GM18499 (cell line): ENCODE measurements around the gene GALK2.
A peak's percentile ranks its signal among the peaks of the same experiment; 100 is the strongest.
"Not testable (repeated sequence)": the region's sequence is repeated elsewhere in the genome, so short reads cannot be mapped to it uniquely, and the experiment has no call there.

ENCODE experiments used
- ATAC-seq: cut with Tn5 transposase; IDR thresholded peaks from one replicate; pipeline ENCODE4 v1.9.1; 2021; ENCODE audit warnings: moderate number of reproducible peaks; ENCODE audit not compliant: insufficient read depth, unreplicated experiment

Gene GALK2

DNA sequence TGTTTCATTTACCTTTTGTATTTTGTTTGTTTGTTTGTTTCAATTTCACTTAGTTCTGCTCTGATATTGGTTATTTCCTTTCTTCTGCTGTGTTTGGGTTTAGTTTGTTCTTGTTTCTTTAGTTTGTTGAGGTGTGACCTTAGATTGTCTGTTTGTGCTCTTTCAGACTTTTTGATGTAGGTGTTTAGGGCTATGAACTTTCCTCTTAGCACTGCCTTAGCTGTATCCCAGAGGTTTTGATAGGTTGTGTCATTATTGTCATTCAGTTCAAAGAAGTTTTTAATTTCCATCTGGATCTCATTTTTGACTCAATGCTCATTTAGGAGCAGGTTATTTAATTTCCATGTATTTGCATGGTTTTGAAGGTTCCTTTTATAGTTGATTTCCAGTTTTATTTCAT, 38.1 kb downstream of the GALK2 start:
- ATAC-seq = not testable (repeated sequence)

DNA sequence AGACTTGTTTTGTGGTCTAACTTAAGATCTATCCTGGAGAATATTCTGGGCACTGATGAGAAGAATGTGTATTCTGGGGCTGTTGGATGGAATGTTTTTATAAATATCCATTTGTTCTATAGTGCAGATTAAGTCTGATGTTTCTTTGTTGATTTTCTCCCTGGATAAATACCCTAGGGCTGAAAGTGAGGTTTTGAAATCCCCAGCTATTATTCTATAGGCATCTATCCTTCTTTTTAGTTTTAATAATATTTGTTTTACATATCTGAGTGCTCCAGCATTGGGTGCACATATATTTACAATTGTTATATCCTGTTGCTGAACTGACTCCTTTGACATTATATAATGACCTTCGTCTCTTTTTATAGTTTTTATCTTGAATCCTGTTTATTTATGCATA, 42.9 kb downstream of the GALK2 start:
- ATAC-seq = no peak

DNA sequence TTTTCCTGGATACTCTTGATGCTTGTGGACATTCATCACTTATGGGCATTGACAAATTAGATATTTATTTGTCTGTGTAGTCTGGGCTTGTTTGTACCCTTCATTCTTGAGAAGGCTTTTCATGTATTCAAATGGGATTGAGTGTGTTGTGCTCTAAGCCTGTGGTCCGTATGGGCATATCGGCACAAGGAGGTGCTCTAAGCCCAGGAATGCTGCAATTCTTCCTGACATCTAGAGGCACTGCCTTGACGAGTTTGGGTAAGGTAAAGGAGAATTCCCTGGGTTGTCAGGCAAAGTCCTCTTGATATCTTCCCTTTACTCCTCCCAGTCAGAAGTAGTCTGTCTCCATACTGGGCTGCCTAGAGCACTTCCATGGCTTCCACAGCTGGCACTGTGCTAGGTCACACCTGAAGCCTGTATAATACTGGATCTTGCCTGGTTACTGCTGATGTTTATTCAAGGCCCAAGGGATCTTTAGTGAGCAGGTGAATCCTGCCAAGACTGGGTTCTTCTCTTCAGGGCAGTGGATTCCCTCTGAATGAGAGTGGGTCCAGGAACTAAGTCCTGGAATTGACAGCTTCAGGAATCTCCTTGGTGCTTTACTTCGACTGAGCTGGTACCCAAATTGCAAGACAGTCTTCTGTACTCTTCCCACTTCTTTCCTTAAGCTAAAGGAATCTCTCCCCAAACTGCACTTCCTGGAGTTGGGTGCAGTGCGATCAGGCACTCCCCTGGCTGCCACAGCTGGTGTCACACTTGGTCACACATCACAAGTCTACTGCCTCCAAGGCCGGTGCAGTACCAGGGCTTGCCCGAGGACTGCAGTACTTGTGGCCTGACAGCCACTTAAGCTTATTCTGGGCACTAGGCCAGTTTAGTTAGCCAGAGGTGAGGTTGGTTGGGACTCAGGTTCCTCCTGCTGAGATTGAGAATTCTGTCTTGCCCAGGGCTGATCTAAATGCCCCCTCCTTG, 46.0 kb downstream of the GALK2 start:
- peak; percentile 83 for ATAC-seq

DNA sequence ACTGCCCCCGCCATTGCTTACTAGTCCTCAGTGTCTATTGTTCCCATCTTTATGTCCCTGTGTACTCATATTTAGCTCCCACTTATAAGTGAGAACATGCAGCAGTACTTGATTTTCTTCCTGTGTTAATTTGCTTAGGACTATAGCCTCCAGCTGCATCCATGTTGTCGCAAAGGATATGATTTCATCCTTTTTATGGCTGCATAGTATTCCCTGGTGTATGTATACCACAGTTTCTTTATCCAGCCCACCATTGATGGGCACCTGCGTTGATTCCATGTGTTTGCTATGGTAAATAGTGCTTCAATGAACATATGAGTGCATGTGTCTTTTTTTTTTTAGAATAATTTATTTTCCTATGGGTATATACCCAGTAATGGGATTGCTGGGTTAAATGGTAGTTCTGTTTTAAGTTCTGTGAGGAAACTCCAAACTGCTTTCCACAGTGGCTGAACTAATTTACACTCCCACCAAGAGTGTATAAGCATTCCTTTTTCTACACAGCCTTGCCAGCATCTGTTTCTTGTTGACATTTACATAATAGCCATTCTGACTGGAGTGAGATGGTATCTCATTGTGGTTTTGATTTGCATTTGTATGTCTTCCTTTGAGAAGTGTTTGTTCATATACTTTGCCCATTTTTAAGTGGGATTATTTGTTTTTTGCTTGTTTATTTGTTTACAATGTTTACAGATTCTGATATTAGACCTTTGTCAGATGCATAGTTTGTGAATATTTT, 53.7 kb downstream of the GALK2 start:
- no peak for ATAC-seq

DNA sequence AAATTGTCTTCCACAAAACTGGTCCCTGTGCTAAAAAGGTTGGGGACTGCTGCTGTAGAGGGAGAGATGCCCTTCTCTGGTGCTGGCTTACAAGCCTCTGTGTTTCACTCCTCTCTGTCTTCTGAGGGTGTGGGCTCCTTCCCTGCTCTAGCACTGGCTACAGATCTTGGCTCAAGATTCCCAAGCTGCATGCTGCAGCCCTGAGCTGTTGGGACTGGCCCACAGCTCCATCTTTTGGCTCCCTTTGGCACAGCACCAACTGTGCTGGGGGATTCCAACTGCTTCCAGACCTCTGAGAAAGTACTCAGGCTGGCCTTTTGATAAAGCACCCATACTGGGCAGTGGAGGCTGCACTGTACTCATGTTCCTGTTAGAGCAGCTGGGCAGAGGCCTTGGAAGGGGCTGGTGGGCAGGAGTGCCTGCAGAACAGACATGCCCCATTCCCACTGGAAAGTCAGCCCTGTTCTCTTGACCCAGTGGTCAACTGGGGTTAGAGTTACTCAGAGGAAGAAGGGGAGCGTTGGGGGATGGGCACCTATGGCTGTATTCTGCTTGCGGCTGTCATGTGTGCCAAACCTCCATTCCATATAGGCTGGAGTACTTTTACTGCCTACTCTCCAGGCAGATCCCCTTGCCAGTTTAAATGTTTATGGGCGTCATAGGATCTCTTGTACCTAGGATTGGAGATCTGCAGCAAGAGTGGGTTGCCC, 55.7 kb downstream of the GALK2 start:
- no peak for ATAC-seq

DNA sequence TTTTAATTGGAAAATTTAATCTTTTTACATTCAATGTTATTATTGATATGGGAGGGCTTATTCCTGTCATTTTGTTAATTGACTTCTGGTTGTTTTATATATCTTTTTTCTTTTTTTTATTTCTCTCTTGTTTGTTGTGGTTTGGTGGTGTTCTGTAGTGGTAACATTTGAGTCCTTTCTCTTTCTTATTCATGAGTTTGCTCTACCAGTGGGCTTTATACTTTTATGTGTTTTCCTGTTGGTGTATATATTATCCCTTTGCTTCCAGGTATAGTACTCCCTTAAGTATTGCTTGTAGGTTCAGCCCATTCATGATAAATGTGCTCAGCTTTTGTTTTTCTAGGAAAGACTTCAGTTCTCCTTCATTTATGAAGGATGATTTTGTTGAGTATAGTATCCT, 57.6 kb downstream of the GALK2 start:
- ATAC-seq = no peak

DNA sequence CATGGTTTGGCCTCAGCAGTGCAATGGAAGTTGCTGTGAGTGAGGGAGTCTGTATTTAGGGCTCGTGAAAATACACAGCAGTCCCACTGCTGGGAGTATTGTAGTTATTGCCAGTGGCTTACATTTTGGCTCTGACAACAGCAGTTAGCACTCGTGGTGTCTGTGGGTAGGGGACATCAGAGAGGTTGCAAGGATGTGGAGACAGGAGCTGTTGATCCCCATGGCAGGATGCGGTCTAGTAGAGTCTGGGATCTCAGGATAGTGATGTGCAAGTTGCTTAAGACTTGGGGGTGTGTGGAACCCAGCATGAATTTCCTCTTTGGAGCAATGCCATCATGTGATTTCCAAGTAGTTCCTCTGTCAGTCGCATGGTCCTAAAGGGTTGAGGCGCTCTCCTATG, 59.9 kb downstream of the GALK2 start:
- no peak for ATAC-seq

DNA sequence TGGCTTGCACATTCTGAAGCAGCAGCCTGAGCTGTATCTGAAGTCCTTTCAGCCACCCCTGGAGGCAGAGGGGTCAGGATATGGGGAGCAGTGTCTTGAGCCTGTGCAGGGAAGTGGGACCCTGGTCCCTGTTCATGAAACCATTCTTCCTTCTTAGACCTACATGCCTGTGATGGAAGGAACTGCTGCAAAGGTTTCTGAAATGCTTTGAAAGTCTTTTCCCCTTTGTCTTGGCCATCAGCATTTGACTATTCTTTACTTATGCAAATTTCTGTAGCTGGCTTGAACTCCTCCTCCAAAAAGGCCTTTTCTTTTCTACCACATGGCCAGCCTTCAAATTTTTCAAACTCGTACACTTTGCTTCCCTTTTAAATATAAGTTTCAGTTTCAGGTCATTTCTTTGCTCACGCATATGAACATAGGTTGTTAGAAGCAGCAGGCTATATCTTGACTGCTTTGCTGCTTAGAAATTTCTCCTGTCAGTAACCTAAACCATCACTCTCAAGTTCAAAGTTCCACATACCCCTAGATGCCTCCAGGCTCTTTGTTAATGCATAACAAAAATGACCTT, 62.3 kb downstream of the GALK2 start:
- ATAC-seq = no peak

DNA sequence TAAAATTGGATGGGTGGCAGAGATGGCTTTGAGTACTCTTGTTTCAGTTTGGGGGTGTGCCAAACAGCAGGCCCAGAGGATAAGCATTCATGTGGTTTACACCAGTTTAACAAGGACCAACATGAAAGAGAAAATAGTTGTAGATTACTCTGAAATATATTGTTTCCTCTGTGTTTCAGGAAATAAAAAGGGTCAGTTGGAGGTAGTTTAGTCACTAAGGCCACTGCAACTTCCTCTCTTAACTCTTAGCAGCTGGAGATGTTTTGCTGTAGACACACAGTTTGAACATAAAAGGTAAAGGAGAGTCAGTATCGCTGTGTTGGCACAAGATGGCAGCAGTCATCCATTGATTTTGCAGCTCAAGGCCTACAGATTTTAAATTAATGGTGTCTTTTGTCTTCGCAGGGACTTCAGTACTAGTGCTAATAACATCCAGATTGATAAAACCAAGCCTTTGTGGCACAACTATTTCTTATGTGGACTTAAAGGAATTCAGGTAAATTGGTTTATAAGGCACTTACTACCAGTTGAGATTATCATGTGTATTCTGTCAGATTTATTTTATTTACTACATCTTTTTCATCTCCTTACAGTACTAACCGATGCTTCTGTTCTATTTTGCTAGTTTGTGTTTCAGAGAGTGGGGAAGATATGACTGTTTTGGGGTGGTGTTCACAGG, 65.5 kb downstream of the GALK2 start:
- peak; percentile 75 for ATAC-seq

DNA sequence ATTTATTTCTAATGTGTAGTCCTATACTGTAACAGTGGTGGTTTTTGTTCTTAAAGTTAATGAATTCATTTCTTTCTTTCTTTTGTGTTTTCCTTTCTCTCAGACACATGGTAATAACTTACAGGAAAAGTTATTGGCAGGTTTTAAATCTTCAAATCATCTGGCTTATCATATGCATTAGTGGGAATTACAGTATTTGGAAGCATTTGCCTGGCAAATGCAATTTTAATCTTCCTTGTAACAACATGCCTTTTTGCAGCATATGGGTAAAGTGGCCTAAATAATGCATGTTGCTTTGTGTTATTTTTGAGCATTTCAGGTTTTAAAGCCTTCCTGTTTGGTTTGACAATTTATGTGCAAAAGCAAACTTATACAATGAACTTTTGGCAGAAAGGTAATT, 66.8 kb downstream of the GALK2 start:
- no peak for ATAC-seq

DNA sequence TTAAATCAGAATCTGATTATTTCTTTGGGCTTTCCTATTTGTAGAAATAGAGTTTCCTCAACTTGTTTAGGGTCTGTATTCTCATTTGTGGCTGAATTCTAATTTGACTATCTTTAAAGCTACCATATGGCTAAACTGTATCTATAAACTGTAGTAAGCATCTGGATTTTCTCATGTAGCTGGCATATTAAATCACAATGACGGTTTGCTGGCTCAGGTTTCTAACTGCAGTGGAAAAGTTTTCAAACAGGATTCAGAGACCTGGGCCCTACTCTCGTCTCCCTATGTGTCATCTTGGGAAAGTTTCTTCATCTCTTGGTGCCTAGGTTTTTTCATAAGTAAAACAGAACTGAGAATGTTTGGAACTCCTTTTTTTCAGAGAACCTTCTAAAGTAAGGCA, 68.3 kb downstream of the GALK2 start:
- no peak for ATAC-seq

DNA sequence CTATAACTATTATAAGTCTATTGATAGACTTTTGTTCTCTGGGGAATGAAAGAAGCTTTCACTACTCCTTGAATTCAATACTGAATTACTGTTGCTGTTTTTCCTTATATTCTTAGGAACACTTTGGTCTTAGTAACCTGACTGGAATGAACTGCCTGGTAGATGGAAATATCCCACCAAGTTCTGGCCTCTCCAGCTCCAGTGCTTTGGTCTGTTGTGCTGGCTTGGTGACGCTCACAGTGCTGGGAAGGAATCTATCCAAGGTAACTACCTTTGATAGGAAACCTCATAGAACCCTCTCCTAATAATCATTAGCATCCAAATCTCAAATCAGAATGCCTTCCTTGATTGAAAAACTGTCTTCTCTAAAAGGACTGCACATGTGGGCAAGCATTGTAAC, 69.1 kb downstream of the GALK2 start:
- no peak for ATAC-seq

DNA sequence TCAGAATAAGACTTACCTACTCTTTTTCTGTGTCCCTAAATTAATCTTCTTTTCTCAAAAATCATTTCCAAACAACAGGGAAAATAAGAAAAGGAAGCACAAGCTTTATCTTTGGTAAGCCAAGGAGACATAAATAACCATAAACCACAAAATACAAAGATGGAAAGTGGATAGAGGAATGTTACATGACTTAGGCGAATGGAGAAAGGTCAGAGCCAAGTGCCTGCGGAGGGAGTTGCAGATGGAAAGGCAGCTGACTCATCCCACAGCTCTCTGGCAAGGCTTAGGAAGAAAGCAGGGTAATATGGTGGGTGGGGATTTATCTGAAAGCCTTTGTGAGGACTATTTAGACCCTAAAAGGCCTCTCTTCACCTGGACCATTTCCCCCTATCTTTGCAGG, 72.8 kb downstream of the GALK2 start:
- ATAC-seq = no peak

DNA sequence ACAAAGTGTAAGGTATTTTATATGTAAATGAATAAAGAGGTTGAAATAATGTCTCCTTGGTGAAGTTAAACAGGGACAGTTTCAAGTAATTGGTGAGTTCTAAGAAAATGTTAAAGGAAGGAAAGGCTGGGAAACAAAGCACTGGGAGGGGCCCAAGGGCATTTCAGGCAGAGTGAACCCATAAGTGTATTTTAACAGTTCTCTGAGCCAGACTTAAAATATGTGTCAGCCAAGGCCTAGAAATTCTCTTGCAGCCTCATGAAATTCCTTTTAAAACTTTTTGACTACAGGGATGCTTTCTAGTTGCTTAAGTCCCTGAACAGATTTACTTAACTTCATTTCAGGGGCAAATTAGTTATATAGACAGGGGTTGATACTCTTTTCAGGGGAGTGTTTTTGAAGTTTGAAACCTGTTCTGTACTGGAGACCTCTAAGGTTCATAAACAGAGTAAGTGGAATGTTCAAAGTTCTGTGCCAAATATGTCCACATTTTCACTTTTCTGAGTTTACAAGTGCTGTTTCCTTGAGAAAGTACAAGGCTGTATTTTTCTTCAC, 77.6 kb downstream of the GALK2 start:
- ATAC-seq = no peak

DNA sequence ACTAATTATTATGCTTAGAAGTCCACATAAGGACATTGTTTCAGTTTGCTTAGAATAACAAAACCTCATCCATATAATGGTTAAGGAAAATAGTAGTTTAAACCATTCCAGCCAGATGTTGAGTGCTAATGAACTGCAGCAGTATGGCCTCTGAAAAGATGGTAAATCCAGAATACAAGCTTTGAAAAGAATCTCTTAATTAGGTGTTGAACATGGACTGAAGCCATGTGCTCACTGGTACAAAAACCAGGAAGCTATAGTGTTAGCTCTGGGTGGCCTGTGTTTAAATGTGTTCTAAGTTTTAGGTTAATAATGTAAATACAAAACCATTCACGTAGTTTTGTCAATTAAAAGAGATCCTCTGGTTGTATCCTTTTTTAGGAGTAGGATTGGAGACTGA, 78.2 kb downstream of the GALK2 start:
- ATAC-seq = no peak

DNA sequence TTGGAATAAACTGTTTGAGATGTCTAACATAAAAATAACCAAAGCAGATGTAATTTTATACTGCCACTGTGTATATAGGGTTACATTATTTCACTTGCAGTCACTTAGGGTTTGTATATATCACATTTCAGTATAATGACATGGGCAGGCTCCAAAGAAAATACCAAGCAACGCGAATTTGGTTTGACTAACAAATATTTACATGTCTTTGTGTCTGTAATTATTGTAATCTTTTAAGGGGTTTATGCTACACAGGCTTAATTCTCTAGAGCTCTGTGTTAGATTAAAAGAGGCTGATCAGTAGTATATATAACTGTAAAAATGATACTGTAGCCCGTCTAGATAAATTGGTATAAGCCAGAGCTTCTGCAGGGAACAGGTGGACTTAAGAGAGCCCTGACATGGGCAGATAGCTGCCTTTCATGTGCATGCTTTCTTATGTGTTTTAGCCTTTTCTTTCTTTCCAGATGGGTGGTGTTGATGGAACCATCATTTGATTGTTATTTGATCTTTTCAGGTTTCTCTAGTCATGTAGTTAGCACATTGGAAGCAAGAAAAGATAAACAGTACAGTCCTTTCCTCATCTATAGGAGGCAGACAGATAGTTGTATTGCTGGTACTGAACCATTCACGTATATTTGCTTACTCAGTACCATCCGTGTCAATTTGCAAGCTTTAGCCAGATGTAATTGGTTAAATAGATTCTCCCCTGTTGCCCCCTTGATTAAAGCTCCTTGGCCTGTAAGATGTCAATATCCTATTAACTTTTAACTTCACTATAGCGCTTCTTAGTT, 86.1 kb downstream of the GALK2 start:
- no peak for ATAC-seq

DNA sequence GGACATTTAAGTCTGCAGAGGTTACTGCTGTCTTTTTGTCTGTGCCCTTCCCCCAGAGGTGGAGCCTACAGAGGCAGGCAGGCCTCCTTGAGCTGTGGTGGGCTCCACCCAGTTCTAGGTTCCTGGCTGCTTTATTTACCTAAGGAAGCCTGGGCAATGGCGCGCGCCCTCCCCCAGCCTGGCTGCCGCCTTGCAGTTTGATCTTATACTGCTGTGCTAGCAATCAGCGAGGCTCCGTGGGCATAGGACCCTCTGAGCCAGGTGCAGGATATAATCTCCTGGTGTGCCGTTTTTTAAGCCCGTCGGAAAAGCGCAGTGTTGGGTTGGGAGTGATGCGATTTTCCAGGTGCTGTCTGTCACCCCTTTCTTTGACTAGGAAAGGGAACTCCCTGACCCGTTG, 95.1 kb downstream of the GALK2 start:
- ATAC-seq = not testable (repeated sequence)

DNA sequence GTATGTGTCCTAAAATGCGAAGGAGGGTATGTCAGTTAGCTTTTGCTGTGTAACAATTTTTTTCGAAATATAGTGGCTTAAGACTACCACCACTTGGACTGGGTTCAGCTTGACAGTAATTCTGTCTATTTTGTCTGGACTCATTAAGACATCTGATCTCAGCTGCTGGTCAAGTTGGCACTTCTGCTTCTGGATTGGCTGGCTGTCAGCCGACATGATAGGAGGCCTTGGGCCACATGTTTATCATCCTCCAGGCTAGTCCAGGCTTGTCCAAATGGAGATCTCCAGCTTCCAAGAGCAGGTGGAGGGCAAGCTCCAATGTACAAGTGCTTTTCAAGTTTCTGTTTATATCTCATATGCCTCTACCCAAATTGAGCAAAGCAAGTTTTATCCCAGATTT, 95.9 kb downstream of the GALK2 start:
- no peak for ATAC-seq
